GM12878 (cell line): ENCODE results near the gene STK40.

Experiments used
- CREB1 ChIP-seq: IDR thresholded peaks from 2 replicates; pipeline ENCODE4 v1.6.1; 2012; ENCODE audit warnings: low read depth, mild to moderate bottlenecking, inconsistent platforms
- POLR2A ChIP-seq: IDR thresholded peaks from 2 replicates; pipeline ENCODE4 v1.6.1; 2011; ENCODE audit warnings: low read depth, mild to moderate bottlenecking, low read length

GRCh38 chr1:36349839-36350238 lies 35.9 kb downstream of the STK40 start:
- TF ChIP-seq CREB1 (no peak), POLR2A (no peak)
